ENCODE measurements around the gene RASGRF1. TPM values are rescaled to one million over a fixed set of nuclear protein-coding genes. Genes with fewer than 3 reads are reported as not detected.

RASGRF1 gene
- total RNA-seq, 1 experiment from 2014 or later = 0.59 TPM

- H3K9me3 ChIP-seq (ENCODE audit: control insufficient read depth, insufficient read depth, low read depth, low read length) = no peaks in the 10 kb centered on the region
- intact Hi-C loops (cut with micrococcal nuclease; ENCODE audit: unreplicated experiment) (no loop called here), in situ Hi-C loops (cut with HindIII; ENCODE audit: low pct_unique_long_range_greater_than_20kb, low sequenced_read_pairs) (no loop called here)
- H3K27ac ChIP-seq (ENCODE audit: low read length) = peak overlapping the region; percentile 64
- POLR2A ChIA-PET = no interaction called here
- no TSS peak for BruUV-seq (replicated peaks)
- no peak for TF ChIP-seq POLR2AphosphoS5 (IDR thresholded peaks at IDR 0.05; ENCODE audit: low read depth, low read length)
- TF ChIP-seq SIN3A (IDR thresholded peaks at IDR 0.05; ENCODE audit: borderline replicate concordance, insufficient read depth, low read depth, low read length) = no peak
- TF ChIP-seq TCF7L2 (IDR thresholded peaks at IDR 0.05; ENCODE audit: low read depth, low read length) = no peak
- peak; percentile 60 for ATAC-seq
- CTCF ChIA-PET = interaction anchor here (1.1 kb wide), 1 partner anchor 21 kb away, joined by 7 read pairs; no protein-coding TSS in a partner anchor
- no peaks in the 10 kb centered on the region for H3K27me3 ChIP-seq (ENCODE audit: control insufficient read depth, insufficient read depth, low read length)
- no peaks in the 10 kb centered on the region for H3K36me3 ChIP-seq (ENCODE audit: control insufficient read depth, insufficient read depth, low read length)
- DNase-seq (ENCODE audit: low read depth, low spot score) = no peak
- peaks cover 14% of the 10 kb centered on the region for H3K4me1 ChIP-seq (ENCODE audit: control insufficient read depth, insufficient read depth, low read length)
- H3K4me3 ChIP-seq (ENCODE audit: low read depth in 2 of 2, low read length in 2 of 2) = no peak overlapping the region
These were observed 86.2 kb downstream of the RASGRF1 start for GRCh38 chr15:79004336-79004735.

- DNase-seq (ENCODE audit: low read depth, low spot score) = no peak
- intact Hi-C loops (cut with micrococcal nuclease; ENCODE audit: unreplicated experiment) = no loop called here
These were observed 86.7 kb downstream of the RASGRF1 start for GRCh38 chr15:79003896-79004295.

More at GRCh38 chr15:79003896-79004295, 86.7 kb downstream of the RASGRF1 start:
- ChIA-PET CTCF (interaction anchor here (1.1 kb wide), 1 partner anchor 22 kb away, joined by 7 read pairs; no protein-coding TSS in a partner anchor), POLR2A (no interaction called here)
- H3K9me3 ChIP-seq (ENCODE audit: control insufficient read depth, insufficient read depth, low read depth, low read length) = no peaks in the 10 kb centered on the region
- H3K4me3 ChIP-seq (ENCODE audit: low read depth in 2 of 2, low read length in 2 of 2) = no peak overlapping the region
- in situ Hi-C loops (cut with HindIII; ENCODE audit: low pct_unique_long_range_greater_than_20kb, low sequenced_read_pairs) = no loop called here
- H3K27me3 ChIP-seq (ENCODE audit: control insufficient read depth, insufficient read depth, low read length) = no peaks in the 10 kb centered on the region
- H3K27ac ChIP-seq (ENCODE audit: low read length) = no peak overlapping the region
- TF ChIP-seq TCF7L2 (IDR thresholded peaks at IDR 0.05; ENCODE audit: low read depth, low read length) (no peak), SIN3A (IDR thresholded peaks at IDR 0.05; ENCODE audit: borderline replicate concordance, insufficient read depth, low read depth, low read length) (no peak), REST (IDR thresholded peaks at IDR 0.05; ENCODE audit: insufficient read depth in 1 of 2, low read depth in 2 of 2, low read length in 1 of 2) (no peak), POLR2AphosphoS5 (IDR thresholded peaks at IDR 0.05; ENCODE audit: low read depth, low read length) (no peak), CTCF (IDR thresholded peaks at IDR 0.05) (no peak)
- ATAC-seq = no peak
- peaks cover 14% of the 10 kb centered on the region for H3K4me1 ChIP-seq (ENCODE audit: control insufficient read depth, insufficient read depth, low read length)
- no TSS peak for BruUV-seq (replicated peaks)
- H3K36me3 ChIP-seq (ENCODE audit: control insufficient read depth, insufficient read depth, low read length) = no peaks in the 10 kb centered on the region

Data from Panc1 (cell line).